Stimulated activated CD8-positive, alpha-beta memory T cell treated with anti-CD3 and anti-CD28 coated beads, Interleukin-12 subunit alpha, Interleukin-12 subunit beta, amount 100 ng/mL, for 1 hour (primary cell): ENCODE results near the gene MTUS2.

Experiments
- DNase-seq: peaks from one replicate; pipeline ENCODE4 v3.0.0-alpha.2; 2020; ENCODE audit warnings: low read depth

Gene MTUS2

GRCh38 chr13:29108068-29108786 is 288.1 kb downstream of the MTUS2 start:
- no peak for DNase-seq

- no peak for DNase-seq
Measured at GRCh38 chr13:29109987-29110386, 289.8 kb downstream of the MTUS2 start.

GRCh38 chr13:29111446-29111845 is 291.3 kb downstream of the MTUS2 start:
- no peak for DNase-seq

GRCh38 chr13:29115842-29116241 is 295.7 kb downstream of the MTUS2 start:
- DNase-seq: no peak

GRCh38 chr13:29117663-29118062 is 297.5 kb downstream of the MTUS2 start:
- no peak for DNase-seq

GRCh38 chr13:29118471-29118870 is 298.3 kb downstream of the MTUS2 start:
- DNase-seq: no peak

- DNase-seq: no peak
Measured at GRCh38 chr13:29125191-29125933, 305.2 kb downstream of the MTUS2 start.

- DNase-seq: no peak
Measured at GRCh38 chr13:29125934-29126424, 305.8 kb downstream of the MTUS2 start.

- DNase-seq: no peak
Measured at GRCh38 chr13:29129616-29130015, 309.5 kb downstream of the MTUS2 start.

GRCh38 chr13:29131159-29131558 is 311.0 kb downstream of the MTUS2 start:
- DNase-seq: no peak

- DNase-seq: no peak
Measured at GRCh38 chr13:29131881-29132668, 311.9 kb downstream of the MTUS2 start.

- no peak for DNase-seq
Measured at GRCh38 chr13:29136341-29136740, 316.2 kb downstream of the MTUS2 start.

- DNase-seq: no peak
Measured at GRCh38 chr13:29137016-29137415, 316.9 kb downstream of the MTUS2 start.

GRCh38 chr13:29137995-29138394 is 317.9 kb downstream of the MTUS2 start:
- DNase-seq: no peak

- no peak for DNase-seq
Measured at GRCh38 chr13:29140277-29140676, 320.1 kb downstream of the MTUS2 start.

- DNase-seq: no peak
Measured at GRCh38 chr13:29143847-29144246, 323.7 kb downstream of the MTUS2 start.

- no peak for DNase-seq
Measured at GRCh38 chr13:29154390-29154789, 334.3 kb downstream of the MTUS2 start.

- DNase-seq: no peak
Measured at GRCh38 chr13:29156136-29156535, 336.0 kb downstream of the MTUS2 start.

GRCh38 chr13:29159871-29160270 is 339.7 kb downstream of the MTUS2 start:
- DNase-seq: no peak

- DNase-seq: no peak
Measured at GRCh38 chr13:29160862-29161261, 340.7 kb downstream of the MTUS2 start.

- no peak for DNase-seq
Measured at GRCh38 chr13:29161676-29162075, 341.5 kb downstream of the MTUS2 start.

- DNase-seq: no peak
Measured at GRCh38 chr13:29162638-29163235, 342.6 kb downstream of the MTUS2 start.
